ENCODE results near the gene NADK2.

GRCh38 chr5:36228505-36228904 lies 13.2 kb downstream of the NADK2 start:
- TF ChIP-seq CTCF (IDR thresholded peaks at IDR 0.05): no peak
- no peak for TF ChIP-seq POLR2A (IDR thresholded peaks at IDR 0.05)
